Smooth muscle cell of the umbilical artery (primary cell): ENCODE measurements around the gene HYAL1. TPM values are rescaled to one million over a fixed set of nuclear protein-coding genes. Genes with fewer than 3 reads are reported as not detected.

ENCODE experiments used
- total RNA-seq: library from RNA; depleted of rRNA; stranded (reverse); fragments of >200 nt; gene quantifications from 2 replicates; pipeline ENCODE4 v1.2.3, GENCODE V29; 2014

HYAL1 gene
- 0.30 and 0.42 TPM in 2 replicates for total RNA-seq

GRCh38 chr3:50303013-50303815, at the start of gene HYAL1:
TSS of gene HYAL1 (minus strand) at chr3:50303574. CDS start at chr3:50302956, 618 bp downstream.

GRCh38 chr3:50350527-50351322, 47.4 kb upstream of the HYAL1 start, which contains the start of the genes CYB561D2 and NPRL2:
TSS of gene CYB561D2 (plus strand) at chr3:50350862. CDS start at chr3:50351434, 572 bp downstream.
TSS of gene NPRL2 (minus strand) at chr3:50350775. CDS start at chr3:50350652, 123 bp downstream.

GRCh38 chr3:50345586-50346234, 42.3 kb upstream of the HYAL1 start, which contains the start of gene ZMYND10:
TSS of gene ZMYND10 (minus strand) at chr3:50345732. CDS start at chr3:50345579, 153 bp downstream.

GRCh38 chr3:50340448-50341329, 37.3 kb upstream of the HYAL1 start, which contains the start of gene RASSF1:
TSS of gene RASSF1 (minus strand) at chr3:50340836. CDS start at chr3:50340805, 31 bp downstream.

GRCh38 chr3:50327943-50328691, 24.7 kb upstream of the HYAL1 start, which contains the start of gene TUSC2:
TSS of gene TUSC2 (minus strand) at chr3:50328223. CDS start at chr3:50328099, 124 bp downstream.

GRCh38 chr3:50322386-50323091, 19.2 kb upstream of the HYAL1 start, which contains the start of gene HYAL2:
TSS of gene HYAL2 (minus strand) at chr3:50322745. CDS start at chr3:50320489, 2,256 bp downstream.

GRCh38 chr3:50298836-50299637, 4.3 kb downstream of the HYAL1 start, which contains the start of the genes HYAL3 and NAA80:
TSS of gene HYAL3 (minus strand) at chr3:50299405. CDS start at chr3:50295602, 3,803 bp downstream.
TSS of gene NAA80 (minus strand) at chr3:50299405. CDS start at chr3:50297463, 1,942 bp downstream.

GRCh38 chr3:50292159-50293078, 11.0 kb downstream of the HYAL1 start, which contains the start of gene IFRD2:
TSS of gene IFRD2 (minus strand) at chr3:50292429. CDS start at chr3:50292274, 155 bp downstream.

GRCh38 chr3:50278880-50279224, 24.5 kb downstream of the HYAL1 start, which contains the start of gene LSMEM2:
TSS of gene LSMEM2 (plus strand) at chr3:50279087. CDS start at chr3:50279114, 27 bp downstream.

GRCh38 chr3:50268703-50269451, 34.5 kb downstream of the HYAL1 start, which contains the start of gene SEMA3B:
TSS of gene SEMA3B (plus strand) at chr3:50269147. CDS start at chr3:50269241, 94 bp downstream.

Other genes with a start within 250 kb of the HYAL1 start
- 97.4 and 147 TPM in 2 replicates for gene RBM5, start 214.7 kb downstream of the HYAL1 start, total RNA-seq
- gene SEMA3F, start 148.2 kb downstream of the HYAL1 start, total RNA-seq, result 0.23 and 0.30 TPM in 2 replicates
- gene GNAT1, start 112.0 kb downstream of the HYAL1 start, total RNA-seq, result not detected in 2 replicates
- gene SLC38A3, start 98.3 kb downstream of the HYAL1 start, total RNA-seq, result not detected in 2 replicates
- gene GNAI2, start 67.4 kb downstream of the HYAL1 start, total RNA-seq, result 180 and 374 TPM in 2 replicates
- 12.4 and 19.0 TPM in 2 replicates for gene SEMA3B, start 34.4 kb downstream of the HYAL1 start, total RNA-seq
- gene LSMEM2, start 24.5 kb downstream of the HYAL1 start, total RNA-seq, result not detected in 2 replicates
- gene IFRD2, start 11.1 kb downstream of the HYAL1 start, total RNA-seq, result 47.5 and 64.8 TPM in 2 replicates
- gene HYAL3, start 4.2 kb downstream of the HYAL1 start, total RNA-seq, result 5.3 and 5.7 TPM in 2 replicates
- gene NAA80, start 4.2 kb downstream of the HYAL1 start, total RNA-seq, result 1.5 and 4.2 TPM in 2 replicates
- 96.6 and 112 TPM in 2 replicates for gene HYAL2, start 19.2 kb upstream of the HYAL1 start, total RNA-seq
- 9.3 and 18.4 TPM in 2 replicates for gene TUSC2, start 24.6 kb upstream of the HYAL1 start, total RNA-seq
- gene RASSF1, start 37.3 kb upstream of the HYAL1 start, total RNA-seq, result 20.8 and 26.0 TPM in 2 replicates
- 0.30 and 0.88 TPM in 2 replicates for gene ZMYND10, start 42.2 kb upstream of the HYAL1 start, total RNA-seq
- gene NPRL2, start 47.2 kb upstream of the HYAL1 start, total RNA-seq, result 17.2 and 25.8 TPM in 2 replicates
- 28.5 and 44.8 TPM in 2 replicates for gene CYB561D2, start 47.3 kb upstream of the HYAL1 start, total RNA-seq
- 41.9 and 43.9 TPM in 2 replicates for gene TMEM115, start 55.9 kb upstream of the HYAL1 start, total RNA-seq
- 0.05 TPM in 1 of 2 replicates, not detected in the other for gene CACNA2D2, start 200.1 kb upstream of the HYAL1 start, total RNA-seq